GM12864 (cell line): ENCODE measurements around the gene EIF2B1.

Experiments used
- DNase-seq: peaks from one replicate; pipeline ENCODE4 v3.0.0-alpha.2; 2011; ENCODE audit warnings: low read depth
- H3K4me3 ChIP-seq: 2 replicates; pipeline ENCODE4 v1.5.1; 2011; ENCODE audit warnings: mild to moderate bottlenecking, low read depth, low read length, control low read depth
- TF ChIP-seq, protein P1 (sequence below): IDR thresholded peaks from 2 replicates; pipeline ENCODE4 v1.5.1; 2011; ENCODE audit warnings: low read depth, mild to moderate bottlenecking, moderate library complexity, low read length, control low read depth, inconsistent platforms; ENCODE audit errors: missing control alignments

EIF2B1 gene

DNA sequence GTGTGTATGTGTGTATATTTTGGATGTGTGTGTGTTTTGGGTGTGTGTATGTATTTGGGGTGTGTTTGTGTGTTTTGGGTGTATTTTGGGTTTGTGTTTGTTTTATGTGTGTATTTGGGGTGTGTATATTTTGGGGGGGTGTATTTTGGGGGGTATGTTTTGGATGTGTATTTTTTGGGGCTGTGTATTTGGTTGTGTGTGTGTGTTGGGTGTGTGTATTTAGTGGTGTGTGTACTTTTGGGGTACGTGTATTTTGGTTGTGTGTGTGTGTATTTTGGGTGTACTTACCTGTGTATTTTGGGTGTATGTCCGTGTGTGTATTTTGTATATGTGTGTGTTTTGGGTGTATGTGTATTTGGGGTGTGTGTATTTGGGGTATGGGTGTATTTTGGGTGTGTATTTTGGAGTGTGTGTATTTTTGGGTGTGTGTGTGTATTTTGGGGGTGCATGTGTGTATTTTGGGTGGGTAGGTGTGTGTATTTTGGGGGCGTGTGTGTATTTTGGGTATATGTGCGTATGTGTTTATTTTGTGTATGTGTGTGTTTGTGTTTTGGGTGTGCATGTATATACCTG is 20.7 kb upstream of the EIF2B1 start:
- DNase-seq, result no peak
- no peak overlapping the region for H3K4me3 ChIP-seq
- TF ChIP-seq, protein P1, sequence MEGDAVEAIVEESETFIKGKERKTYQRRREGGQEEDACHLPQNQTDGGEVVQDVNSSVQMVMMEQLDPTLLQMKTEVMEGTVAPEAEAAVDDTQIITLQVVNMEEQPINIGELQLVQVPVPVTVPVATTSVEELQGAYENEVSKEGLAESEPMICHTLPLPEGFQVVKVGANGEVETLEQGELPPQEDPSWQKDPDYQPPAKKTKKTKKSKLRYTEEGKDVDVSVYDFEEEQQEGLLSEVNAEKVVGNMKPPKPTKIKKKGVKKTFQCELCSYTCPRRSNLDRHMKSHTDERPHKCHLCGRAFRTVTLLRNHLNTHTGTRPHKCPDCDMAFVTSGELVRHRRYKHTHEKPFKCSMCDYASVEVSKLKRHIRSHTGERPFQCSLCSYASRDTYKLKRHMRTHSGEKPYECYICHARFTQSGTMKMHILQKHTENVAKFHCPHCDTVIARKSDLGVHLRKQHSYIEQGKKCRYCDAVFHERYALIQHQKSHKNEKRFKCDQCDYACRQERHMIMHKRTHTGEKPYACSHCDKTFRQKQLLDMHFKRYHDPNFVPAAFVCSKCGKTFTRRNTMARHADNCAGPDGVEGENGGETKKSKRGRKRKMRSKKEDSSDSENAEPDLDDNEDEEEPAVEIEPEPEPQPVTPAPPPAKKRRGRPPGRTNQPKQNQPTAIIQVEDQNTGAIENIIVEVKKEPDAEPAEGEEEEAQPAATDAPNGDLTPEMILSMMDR, result no peak

DNA sequence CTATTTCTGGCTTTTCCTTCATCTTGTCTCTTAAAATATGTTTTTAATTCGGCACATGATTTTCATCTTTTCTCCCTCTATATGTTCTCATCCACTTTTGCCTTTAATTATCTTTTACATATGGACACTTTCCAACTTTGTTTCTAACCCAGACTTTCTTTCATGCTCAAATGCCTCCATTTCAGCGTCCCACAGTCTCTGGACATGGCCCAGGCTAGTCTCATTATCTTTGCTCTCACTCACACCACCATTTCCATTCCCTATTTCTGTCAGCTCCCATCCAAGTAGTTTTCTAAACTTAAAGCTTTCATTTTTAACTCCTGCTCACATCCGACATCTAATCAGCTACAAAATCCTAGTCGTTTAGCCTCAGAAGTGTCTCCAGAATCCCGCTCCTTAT is 14.9 kb upstream of the EIF2B1 start:
- DNase-seq, result no peak
- TF ChIP-seq, protein P1, result no peak
- no peak overlapping the region for H3K4me3 ChIP-seq

DNA sequence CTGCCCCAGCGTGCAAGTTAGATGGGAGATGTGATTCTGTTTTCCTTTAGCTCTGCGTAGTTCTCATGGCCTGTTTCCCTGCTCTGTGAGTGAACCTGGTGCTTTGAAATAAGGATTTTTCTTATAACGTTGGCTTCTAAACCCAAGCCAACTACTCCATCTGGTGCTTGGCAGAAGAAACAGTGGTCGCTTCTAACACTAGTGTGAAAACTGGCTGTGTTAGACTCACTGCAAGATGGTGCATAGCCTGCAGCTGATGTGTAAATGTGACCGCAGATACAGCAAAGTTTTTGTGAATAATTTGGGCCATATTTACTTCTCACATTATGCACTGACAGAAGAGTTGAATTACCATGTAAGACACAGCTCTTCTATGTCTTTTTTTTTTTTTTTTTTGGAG is 12.4 kb upstream of the EIF2B1 start:
- DNase-seq, result no peak
- TF ChIP-seq, protein P1, result no peak
- H3K4me3 ChIP-seq, result no peak overlapping the region

DNA sequence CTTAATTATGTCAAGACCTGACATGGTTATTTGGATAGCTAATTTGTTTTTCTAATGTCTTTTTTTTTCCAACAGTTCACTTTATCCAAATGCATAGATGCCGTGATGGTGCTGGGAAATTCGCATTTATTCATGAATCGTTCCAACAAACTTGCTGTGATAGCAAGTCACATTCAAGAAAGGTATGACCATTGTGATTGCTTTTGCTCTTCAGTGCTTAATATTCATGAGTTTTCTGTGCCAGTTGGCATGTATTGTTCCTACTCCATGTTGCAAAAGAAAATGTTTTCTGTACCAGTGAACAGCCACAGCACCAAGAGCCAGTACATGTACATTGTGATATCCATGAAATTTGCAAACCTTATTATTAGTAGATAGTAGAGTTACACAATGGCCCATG is 11.9 kb upstream of the EIF2B1 start:
- DNase-seq, result no peak
- no peak overlapping the region for H3K4me3 ChIP-seq
- TF ChIP-seq, protein P1, result no peak

DNA sequence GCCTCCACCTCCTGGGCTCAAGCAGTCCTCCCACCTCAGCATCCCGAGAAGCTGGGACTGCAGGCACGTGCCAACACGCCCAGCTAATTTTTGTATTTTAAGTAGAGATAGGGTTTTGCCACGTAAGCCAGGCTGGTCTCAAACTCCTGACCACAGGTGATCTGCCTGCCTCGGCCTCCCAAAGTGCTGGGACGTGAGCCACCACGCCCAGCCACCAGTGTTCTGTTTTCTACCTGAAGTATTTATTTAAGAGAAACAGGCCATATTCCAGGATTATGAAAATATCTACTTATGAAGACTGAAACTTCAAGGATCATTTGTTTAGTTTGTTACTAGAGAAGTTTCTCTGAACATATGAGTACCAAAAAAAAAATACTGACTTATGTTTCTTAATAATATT is 10.4 kb upstream of the EIF2B1 start:
- TF ChIP-seq, protein P1, result no peak
- no peak overlapping the region for H3K4me3 ChIP-seq
- no peak for DNase-seq

DNA sequence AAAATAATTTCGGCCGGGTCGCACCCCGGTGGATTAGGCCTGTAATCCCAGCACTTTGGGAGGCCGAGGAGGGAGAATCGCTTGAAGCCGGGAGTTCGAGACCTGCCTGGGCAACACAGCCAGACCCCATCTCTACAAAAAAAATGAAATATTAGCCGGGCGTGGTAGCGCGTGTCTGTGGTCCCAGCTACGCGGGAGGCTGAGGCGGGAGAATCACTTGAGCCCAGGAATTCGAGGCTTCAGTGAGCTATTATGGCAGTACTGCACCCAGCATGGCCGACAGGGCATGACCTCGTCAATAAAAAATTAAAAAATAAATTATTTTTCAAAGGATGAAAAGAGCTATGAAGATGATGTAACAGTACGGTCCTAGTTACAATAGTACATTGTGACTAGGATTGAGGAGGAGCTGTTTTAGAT is 666 bp upstream of the EIF2B1 start:
- H3K4me3 ChIP-seq, result peak overlapping the region; percentile 92
- no peak for DNase-seq
- TF ChIP-seq, protein P1, result no peak
